NB4 (cell line): ENCODE results near the gene AMPD3.

ENCODE experiments used
- MYC ChIP-seq: IDR thresholded peaks from 2 replicates; pipeline ENCODE4 v1.6.1; 2011; ENCODE audit warnings: low read depth, low read length
- POLR2A ChIP-seq: IDR thresholded peaks from 2 replicates; pipeline ENCODE4 v1.6.1; 2011; ENCODE audit warnings: mild to moderate bottlenecking; ENCODE audit not compliant: insufficient read length; ENCODE audit errors: extremely low read depth
- TF ChIP-seq, protein P1 (sequence below): IDR thresholded peaks from one replicate; pipeline ENCODE4 v1.5.1; 2012; ENCODE audit warnings: low read depth, low read length

DNA sequence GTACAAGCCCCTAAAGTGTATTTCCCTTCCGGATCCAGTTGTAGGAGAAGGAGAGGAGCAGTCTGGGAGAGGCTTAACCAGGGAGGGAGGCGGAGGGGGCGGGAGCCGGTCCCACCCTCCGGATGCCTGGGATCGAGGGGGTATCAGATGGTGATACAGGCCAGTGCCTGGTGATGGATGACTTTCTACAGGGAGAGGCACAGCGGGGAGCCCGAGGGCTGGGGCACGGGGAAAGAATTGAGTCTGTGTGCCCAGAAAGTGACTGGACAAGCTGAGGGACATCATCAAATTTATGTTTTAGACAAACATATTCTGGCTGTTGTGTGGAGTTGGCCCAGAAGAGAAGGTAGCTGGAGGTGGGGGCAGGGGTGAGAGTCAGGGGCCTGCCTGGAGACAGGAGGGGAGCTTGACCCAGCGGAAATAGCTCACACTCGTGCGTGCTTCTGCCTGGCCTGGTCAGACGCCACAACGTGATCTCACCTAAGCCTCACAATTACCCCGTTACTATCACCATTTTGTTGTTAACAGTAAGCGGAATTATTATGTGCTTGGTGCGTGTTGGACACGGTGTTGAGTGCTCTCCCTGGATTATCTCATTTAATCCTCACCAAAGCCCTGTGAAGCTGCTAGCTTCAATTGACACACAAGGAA lies 42.4 kb downstream of the AMPD3 start:
- TF ChIP-seq, protein P1, sequence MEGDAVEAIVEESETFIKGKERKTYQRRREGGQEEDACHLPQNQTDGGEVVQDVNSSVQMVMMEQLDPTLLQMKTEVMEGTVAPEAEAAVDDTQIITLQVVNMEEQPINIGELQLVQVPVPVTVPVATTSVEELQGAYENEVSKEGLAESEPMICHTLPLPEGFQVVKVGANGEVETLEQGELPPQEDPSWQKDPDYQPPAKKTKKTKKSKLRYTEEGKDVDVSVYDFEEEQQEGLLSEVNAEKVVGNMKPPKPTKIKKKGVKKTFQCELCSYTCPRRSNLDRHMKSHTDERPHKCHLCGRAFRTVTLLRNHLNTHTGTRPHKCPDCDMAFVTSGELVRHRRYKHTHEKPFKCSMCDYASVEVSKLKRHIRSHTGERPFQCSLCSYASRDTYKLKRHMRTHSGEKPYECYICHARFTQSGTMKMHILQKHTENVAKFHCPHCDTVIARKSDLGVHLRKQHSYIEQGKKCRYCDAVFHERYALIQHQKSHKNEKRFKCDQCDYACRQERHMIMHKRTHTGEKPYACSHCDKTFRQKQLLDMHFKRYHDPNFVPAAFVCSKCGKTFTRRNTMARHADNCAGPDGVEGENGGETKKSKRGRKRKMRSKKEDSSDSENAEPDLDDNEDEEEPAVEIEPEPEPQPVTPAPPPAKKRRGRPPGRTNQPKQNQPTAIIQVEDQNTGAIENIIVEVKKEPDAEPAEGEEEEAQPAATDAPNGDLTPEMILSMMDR, result no peak
- TF ChIP-seq POLR2A (no peak), MYC (no peak)
